Left kidney (tissue), 2 donors: ENCODE results near the gene CBX2. TPM values are rescaled to one million over a fixed set of nuclear protein-coding genes. Genes with fewer than 3 reads are reported as not detected.

ENCODE experiments used
- DNase-seq: peaks from one replicate; pipeline ENCODE4 v3.0.0-alpha.2; 2013
- polyA plus RNA-seq: library from polyadenylated mRNA; unstranded; fragments of 120-200 nt; gene quantifications from one replicate; pipeline ENCODE4 v1.2.1, GENCODE V29; 2013; ENCODE audit not compliant: insufficient read length

The CBX2 gene
- polyA plus RNA-seq, 1 donor = 22.9 TPM

- no peak for DNase-seq
Observed at GRCh38 chr17:79824893-79825579, 47.1 kb downstream of the CBX2 start.

- no peak for DNase-seq
Observed at GRCh38 chr17:79825580-79825921, 47.6 kb downstream of the CBX2 start.

DNA sequence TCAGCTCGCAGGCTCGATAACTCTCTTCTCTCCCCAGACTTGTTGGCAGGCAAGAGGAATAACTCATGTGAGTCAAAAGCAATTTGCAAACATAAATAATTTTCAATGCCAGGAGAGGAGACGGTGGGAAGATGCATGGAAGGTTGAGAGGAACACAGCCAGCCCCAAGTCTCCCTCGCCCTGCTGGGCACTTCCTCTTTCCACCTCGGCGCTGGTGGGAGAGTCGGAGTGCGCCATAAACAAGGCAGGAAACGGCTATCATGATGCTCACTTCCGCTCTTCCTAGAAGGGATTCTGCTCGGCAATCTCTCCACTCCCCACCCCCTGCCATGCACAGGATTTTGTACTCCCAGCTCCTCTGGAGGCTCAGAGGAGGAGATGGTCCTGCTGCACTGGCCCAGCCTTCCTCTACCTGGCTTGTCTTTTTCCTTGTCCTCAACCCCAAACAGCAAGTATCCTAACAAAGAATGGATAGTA lies 48.3 kb downstream of the CBX2 start:
- DNase-seq = no peak

DNA sequence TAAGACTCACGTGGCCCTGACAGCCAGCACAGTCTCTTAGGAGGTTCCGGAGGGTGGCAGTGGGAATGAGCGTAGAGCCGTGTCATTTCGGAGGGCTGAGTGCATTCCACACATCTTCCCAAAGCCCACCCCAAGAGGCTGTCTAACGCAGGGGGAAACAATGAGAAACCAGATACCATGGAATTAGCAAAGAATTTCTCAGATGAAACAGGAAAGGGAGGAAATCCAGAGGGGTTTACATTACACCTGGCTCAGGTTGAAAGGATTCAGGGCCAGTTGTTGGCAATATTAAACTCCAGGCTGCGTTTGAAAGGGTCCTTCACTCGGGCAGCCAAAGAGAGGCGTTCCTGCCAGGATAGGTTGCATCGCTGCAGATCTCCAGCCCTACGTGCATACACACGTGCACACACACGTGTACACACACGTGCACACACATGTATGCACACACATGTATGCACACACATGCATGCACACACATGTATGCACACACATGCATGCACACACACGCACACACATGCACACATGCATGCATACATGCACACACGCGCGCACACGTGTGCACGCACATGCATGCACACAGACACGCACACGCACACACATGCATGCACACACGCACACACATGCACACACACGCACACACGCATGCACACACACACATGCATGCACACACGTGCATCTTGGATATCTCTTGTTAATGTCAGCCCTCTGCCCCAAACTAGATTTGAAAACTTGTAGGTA lies 49.1 kb downstream of the CBX2 start:
- no peak for DNase-seq

- DNase-seq = no peak
Observed at GRCh38 chr17:79829004-79829403, 51.1 kb downstream of the CBX2 start.

- DNase-seq = no peak
Observed at GRCh38 chr17:79829457-79829856, 51.5 kb downstream of the CBX2 start.

GRCh38 chr17:79830303-79830702 lies 52.4 kb downstream of the CBX2 start:
- no peak for DNase-seq

GRCh38 chr17:79830763-79831264 lies 52.9 kb downstream of the CBX2 start:
- DNase-seq = no peak

GRCh38 chr17:79831265-79832217 lies 53.6 kb downstream of the CBX2 start:
- DNase-seq = no peak

DNA sequence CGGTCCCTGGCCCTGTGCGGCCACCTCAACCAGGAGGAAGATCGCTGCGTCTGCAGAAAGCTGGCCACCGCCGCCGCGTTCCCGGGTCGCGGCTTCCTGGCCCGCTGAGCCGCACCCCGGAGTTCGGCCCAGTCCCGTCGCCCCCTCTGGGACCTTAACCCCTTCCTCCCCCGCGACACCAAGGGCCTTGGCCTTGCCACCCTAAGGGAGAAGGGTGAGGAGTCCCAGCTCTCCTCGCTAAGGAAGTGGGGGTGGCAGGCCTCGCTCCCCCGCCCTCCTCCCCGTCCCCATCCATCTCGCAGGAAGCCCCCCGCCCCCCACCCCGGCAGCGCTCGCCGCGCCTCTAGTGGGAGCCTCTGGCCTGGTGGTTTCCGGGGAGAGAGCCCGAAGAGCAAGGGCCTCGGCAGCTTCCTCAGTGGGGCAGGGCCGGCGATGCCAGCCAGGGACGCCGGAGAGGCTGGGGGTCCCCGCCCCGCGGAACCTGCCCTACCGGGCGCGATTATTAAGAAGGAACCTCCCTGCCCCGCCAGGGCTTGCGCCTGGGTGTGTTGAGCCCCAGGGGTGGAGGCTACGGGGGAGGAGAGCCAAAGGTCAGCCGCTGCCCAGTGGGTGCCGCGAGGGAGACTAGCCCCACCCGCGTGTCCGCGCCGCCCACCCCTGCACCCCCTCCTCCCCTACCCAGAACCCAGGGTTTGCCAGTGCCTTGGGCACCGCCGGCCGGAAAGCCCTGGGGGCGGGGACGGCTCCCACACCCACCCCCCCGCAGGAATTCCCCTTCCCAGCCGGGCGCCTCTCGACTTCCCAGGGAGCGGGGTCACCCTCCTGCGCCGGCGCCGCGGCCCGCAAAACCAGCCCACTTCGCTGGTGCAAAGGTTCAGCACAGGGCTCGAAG lies 54.5 kb downstream of the CBX2 start:
- DNase-seq = no peak

DNA sequence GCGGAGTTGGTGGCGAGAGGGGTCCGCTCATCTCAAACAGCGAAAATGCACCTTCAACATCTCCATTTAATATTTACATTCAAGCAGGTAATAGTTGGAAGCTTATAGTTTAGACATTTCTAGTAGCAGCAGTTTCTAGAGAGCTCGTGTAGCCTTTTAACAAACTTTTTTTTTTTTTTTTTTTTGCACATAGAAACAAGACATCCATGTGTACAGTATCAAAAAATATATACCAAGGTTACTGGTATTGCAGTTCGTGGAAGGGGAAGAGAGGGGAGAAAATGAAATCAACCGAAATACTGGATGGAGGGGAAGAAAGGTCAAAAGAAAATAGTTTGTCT lies 55.1 kb downstream of the CBX2 start:
- DNase-seq = no peak

DNA sequence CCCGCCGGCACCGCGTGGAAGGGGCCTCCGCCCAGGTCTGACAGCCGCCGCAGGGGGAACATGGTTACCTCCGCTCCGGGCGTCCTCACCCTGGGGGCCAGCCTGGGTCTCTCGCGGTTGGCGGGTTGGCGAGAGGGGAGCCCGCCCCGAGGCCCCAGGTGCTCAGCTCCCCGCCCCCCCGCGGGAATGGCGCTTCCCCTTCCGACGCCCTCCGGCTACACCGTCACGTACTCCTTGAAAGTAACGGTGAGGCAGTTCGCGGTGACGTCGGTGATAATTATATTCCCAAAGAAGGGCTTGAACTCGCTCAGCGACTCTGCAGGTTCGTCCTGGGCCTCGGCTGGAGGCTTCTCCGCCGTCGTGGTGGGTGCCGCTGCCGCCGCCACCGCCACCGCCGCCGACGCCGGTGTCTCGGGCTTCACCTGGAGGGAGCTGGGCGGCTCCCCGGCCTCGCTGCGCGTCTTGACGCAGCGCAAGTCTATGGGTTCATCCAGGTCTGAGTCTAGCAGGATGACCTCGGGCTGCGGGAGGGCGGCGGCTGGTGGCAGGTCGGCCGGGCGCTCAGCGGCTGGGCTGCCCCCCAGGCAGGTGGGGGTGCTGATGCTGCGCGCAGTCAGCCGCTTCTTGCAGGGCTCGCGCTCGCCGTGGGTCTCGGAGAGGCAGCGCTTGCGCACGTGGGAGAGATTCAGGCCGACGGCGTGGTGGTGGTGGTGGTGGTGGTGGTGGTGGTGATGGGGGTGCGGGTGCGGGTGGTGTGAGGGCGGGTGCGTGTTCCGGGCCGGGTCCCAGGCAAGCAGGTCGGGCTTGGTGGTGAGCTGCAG lies 56.0 kb downstream of the CBX2 start:
- no peak for DNase-seq

- DNase-seq = no peak
Observed at GRCh38 chr17:79834565-79835469, 56.9 kb downstream of the CBX2 start.

DNA sequence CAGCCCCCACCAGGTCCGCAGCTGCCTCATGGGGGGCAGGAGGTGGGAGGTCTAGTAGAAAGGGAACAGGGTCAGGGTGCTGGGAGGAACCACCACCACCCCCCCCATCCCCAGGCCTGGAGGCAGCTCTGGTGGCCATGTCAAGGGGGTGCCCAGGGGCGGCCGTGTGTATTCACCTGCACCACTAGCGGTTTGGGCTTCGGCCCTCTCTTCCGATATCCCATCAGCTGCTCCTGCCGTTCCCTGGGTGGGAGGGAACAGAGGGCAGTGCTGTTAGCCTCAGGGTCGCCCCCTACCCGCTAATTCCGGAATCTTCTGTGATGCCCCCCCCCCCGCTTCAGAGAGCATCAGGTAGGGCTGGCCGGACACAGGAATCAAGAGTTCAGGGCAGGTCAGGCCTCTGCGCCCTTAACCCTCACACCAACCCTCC lies 57.5 kb downstream of the CBX2 start:
- DNase-seq = no peak

- DNase-seq = no peak
Observed at GRCh38 chr17:79835953-79836509, 58.1 kb downstream of the CBX2 start.

DNA sequence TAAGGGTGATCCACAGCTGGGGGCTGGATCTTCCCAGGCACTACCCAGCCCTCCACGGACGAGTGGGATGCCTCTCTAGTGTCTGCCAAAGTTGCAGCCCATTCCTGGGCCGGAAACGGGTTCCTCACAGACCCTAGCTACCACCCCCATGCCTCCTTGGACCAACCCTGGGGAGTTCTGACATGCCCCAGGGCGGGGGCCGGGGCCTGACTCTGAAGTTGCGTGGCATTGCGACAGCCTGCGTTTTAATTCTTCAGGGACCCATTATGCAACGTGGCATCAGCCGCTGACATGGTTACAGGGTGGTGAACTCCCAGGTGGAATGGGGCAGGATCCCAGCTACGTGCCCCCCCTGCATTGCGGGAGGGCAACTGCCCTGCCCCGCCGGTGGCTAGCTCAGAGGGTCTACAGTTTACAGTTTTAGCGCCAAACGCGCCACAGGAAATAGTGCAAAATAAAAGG lies 58.6 kb downstream of the CBX2 start:
- no peak for DNase-seq

- no peak for DNase-seq
Observed at GRCh38 chr17:79836972-79837887, 59.3 kb downstream of the CBX2 start.
